Smooth muscle cell of trachea (primary cell): ENCODE data around the gene IKBKG. TPM values are rescaled to one million over a fixed set of nuclear protein-coding genes. Genes with fewer than 3 reads are reported as not detected.

Experiments
- total RNA-seq: library from RNA; depleted of rRNA; stranded (reverse); fragments of >200 nt; gene quantifications from 2 replicates; pipeline ENCODE4 v1.2.1, GENCODE V29; 2014

Gene IKBKG, protein sequence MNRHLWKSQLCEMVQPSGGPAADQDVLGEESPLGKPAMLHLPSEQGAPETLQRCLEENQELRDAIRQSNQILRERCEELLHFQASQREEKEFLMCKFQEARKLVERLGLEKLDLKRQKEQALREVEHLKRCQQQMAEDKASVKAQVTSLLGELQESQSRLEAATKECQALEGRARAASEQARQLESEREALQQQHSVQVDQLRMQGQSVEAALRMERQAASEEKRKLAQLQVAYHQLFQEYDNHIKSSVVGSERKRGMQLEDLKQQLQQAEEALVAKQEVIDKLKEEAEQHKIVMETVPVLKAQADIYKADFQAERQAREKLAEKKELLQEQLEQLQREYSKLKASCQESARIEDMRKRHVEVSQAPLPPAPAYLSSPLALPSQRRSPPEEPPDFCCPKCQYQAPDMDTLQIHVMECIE
- total RNA-seq: 26.5 and 28.6 TPM in 2 replicates

DNA sequence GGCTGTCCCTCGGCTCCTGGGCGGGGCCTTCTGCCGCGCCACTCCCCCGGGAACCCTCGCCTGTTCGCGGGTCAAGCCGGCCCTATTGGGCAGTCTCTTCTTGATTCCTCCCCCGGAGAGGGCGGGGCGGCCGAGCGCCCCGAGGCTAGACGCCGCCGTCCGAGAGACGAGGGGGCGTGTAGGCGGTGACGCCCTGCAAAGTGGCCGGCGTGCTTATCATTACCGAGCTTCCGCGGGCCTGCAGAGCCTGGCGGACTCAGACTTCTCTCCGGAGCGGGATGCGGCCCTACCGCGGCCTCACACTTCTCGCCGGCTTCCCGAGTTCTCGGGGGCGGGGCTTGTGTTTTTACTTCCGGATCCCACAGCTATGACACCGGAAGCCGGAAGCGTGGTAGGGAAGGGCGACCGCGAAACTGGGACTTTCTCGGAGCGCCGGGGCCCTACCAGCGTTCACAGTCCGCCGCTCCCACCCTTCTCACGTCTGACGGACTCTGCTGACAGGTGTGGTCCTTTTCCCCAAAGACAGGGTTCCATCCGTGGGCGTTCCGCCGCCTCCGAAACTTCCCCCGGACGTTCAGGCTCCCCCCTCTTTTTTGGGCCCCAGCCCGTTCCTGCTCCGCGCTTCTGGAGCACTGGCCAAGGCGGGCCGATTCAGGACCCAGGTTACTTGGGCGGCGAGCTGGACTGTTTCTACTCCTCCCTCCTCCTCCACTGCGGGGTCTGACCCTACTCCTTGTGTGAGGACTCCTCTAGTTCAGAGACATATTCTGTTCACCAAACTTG, at the start of gene IKBKG:
TSS of gene IKBKG (plus strand) at position 376 of the 783 bp plus-strand sequence. CDS start 4,383 bp downstream, outside the sequence.

GRCh38 chrX:154515966-154516655, 31.3 kb upstream of the IKBKG start, which contains the start of gene FAM3A:
TSS of gene FAM3A (minus strand) at chrX:154516232. CDS start at chrX:154515772, 460 bp downstream.

DNA sequence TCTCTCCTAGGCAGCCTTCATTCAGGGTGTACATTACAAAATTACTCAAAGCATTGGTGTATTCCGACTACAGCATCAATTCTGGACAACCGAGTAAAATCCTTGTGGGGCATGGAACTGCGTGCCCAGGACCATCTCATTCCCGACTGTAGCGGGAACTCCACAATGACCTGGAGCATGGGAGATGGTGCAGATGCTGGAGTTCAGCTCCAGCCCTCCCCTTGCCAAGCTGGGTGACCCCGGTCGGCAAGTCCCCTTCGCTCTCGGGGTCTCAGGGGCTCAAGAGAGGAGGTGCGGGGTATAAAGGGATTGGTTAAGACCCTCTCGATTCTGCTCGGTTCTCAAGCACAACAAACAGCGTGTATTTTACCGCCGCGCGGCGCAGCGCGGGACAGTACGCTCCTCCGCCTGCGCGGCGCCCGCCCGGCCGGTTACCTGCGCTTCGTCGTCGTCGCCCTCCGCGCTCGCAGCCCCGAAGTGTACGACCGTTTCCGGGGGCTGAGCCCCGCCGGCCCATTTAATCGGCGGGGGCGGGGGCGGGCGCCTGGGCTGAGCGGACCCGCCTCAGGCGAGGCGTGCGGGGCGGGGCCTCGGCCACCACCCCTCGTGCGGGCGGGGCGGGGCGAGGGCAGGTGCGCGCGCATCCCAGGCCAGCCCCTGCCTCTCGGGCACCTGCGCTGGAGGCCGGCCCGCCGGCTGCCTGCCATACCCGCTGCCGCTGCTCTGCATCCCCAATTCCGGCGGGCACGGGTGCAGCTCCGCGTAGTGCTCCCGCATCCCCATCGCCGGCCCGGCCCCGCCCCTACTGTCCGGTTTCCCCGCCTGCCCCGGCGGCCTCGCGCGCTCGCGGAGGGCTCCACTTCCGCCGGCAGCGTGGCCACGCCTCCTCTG, 821 bp upstream of the IKBKG start, which contains the start of gene G6PD:
TSS of gene G6PD (minus strand) at position 493 of the 891 bp plus-strand sequence. CDS start 691 bp downstream, outside the sequence.

GRCh38 chrX:154584585-154585183, 37.3 kb downstream of the IKBKG start, which contains the start of gene CTAG1A:
TSS of gene CTAG1A (plus strand) at chrX:154585133. CDS start at chrX:154585207, 74 bp downstream.

Other genes starting within 250 kb of the IKBKG start
- 1,846 and 2,620 TPM in 2 replicates for gene FLNA, start 173.0 kb upstream of the IKBKG start, total RNA-seq
- 25.6 and 29.4 TPM in 2 replicates for gene EMD, start 168.3 kb upstream of the IKBKG start, total RNA-seq
- gene RPL10, start 149.2 kb upstream of the IKBKG start, total RNA-seq: 1,913 and 5,394 TPM in 2 replicates
- 60.4 and 78.9 TPM in 2 replicates for gene DNASE1L1, start 138.4 kb upstream of the IKBKG start, total RNA-seq
- 17.7 and 23.0 TPM in 2 replicates for gene TAFAZZIN, start 136.1 kb upstream of the IKBKG start, total RNA-seq
- 68.9 and 89.0 TPM in 2 replicates for gene ATP6AP1, start 118.9 kb upstream of the IKBKG start, total RNA-seq
- 63.3 and 141 TPM in 2 replicates for gene GDI1, start 110.5 kb upstream of the IKBKG start, total RNA-seq
- gene FAM50A, start 103.5 kb upstream of the IKBKG start, total RNA-seq: 73.3 and 85.2 TPM in 2 replicates
- gene PLXNA3, start 89.3 kb upstream of the IKBKG start, total RNA-seq: 24.0 and 31.8 TPM in 2 replicates
- 22.3 and 23.5 TPM in 2 replicates for gene LAGE3, start 68.3 kb upstream of the IKBKG start, total RNA-seq
- gene UBL4A, start 61.0 kb upstream of the IKBKG start, total RNA-seq: 39.0 and 75.4 TPM in 2 replicates
- gene SLC10A3, start 57.0 kb upstream of the IKBKG start, total RNA-seq: 21.1 and 33.6 TPM in 2 replicates
- gene FAM3A, start 31.4 kb upstream of the IKBKG start, total RNA-seq: 38.3 and 43.5 TPM in 2 replicates
- gene G6PD, start 774 bp upstream of the IKBKG start, total RNA-seq: 141 and 233 TPM in 2 replicates
- not detected in 2 replicates for gene CTAG1A, start 37.5 kb downstream of the IKBKG start, total RNA-seq
- gene CTAG1B, start 71.7 kb downstream of the IKBKG start, total RNA-seq: not detected in 2 replicates
- gene CTAG2, start 106.0 kb downstream of the IKBKG start, total RNA-seq: not detected in 2 replicates
- 6.5 and 7.3 TPM in 2 replicates for gene GAB3, start 203.5 kb downstream of the IKBKG start, total RNA-seq
- gene DKC1, start 215.2 kb downstream of the IKBKG start, total RNA-seq: 26.3 and 29.8 TPM in 2 replicates